GM23338 (cell line): ENCODE data around the gene TOB2. TPM values are rescaled to one million over a fixed set of nuclear protein-coding genes. Genes with fewer than 3 reads are reported as not detected.

Source experiments
- ATAC-seq: fragments of 200-7000 bp; cut with Tn5 transposase; 3 replicates; pipeline ENCODE4 v1.9.1; 2020
- DNase-seq: peaks from one replicate; pipeline ENCODE4 v3.0.0-alpha.2; 2015; ENCODE audit warnings: low spot score
- H2AFZ ChIP-seq: fragments of 200-600 bp; sonication (generic); 2 replicates; pipeline ENCODE4 v1.8.0; 2016; ENCODE audit warnings: antibody characterized with exemption, mild to moderate bottlenecking, moderate library complexity
- H3F3A ChIP-seq: fragments of 200-600 bp; sonication (generic); replicated peaks from 2 replicates; pipeline ENCODE4 v1.8.0; 2017; ENCODE audit warnings: antibody characterized with exemption, mixed run types, low read depth
- H3K27ac ChIP-seq: fragments of 200-600 bp; sonication (generic); 2 replicates; pipeline ENCODE4 v1.6.1; 2016; ENCODE audit warnings: low read depth
- H3K27me3 ChIP-seq: fragments of 200-600 bp; sonication (generic); 2 replicates; pipeline ENCODE4 v1.8.0; 2016; ENCODE audit warnings: mild to moderate bottlenecking, mixed run types, moderate library complexity; ENCODE audit not compliant: insufficient read depth
- H3K36me3 ChIP-seq: fragments of 200-600 bp; sonication (generic); 2 replicates; pipeline ENCODE4 v1.8.0; 2016; ENCODE audit warnings: mild to moderate bottlenecking; ENCODE audit not compliant: insufficient read depth
- H3K4me1 ChIP-seq: fragments of 200-600 bp; sonication (generic); 2 replicates; pipeline ENCODE4 v1.8.0; 2016; ENCODE audit warnings: mild to moderate bottlenecking, moderate library complexity; ENCODE audit not compliant: insufficient read depth
- H3K4me2 ChIP-seq: fragments of 200-600 bp; sonication (generic); 2 replicates; pipeline ENCODE4 v1.7.1; 2017; ENCODE audit warnings: mixed run types
- H3K4me3 ChIP-seq: fragments of 200-600 bp; sonication (generic); 2 replicates; pipeline ENCODE4 v1.6.1; 2016; ENCODE audit warnings: mixed run types
- H3K79me2 ChIP-seq: fragments of 200-600 bp; sonication (generic); replicated peaks from 2 replicates; pipeline ENCODE4 v1.8.0; 2017; ENCODE audit warnings: mild to moderate bottlenecking; ENCODE audit not compliant: insufficient read depth
- H3K9me2 ChIP-seq: fragments of 200-600 bp; sonication (generic); 2 replicates; pipeline ENCODE4 v1.8.0; 2017; ENCODE audit not compliant: insufficient read depth
- H4K20me1 ChIP-seq: fragments of 200-600 bp; sonication (generic); replicated peaks from 2 replicates; pipeline ENCODE4 v1.8.0; 2017; ENCODE audit warnings: mild to moderate bottlenecking; ENCODE audit not compliant: insufficient read depth
- H3K27ac Mint-ChIP-seq: 2 replicates; pipeline ENCODE4 v1.8.0; 2020; ENCODE audit warnings: inconsistent platforms, mild to moderate bottlenecking, moderate library complexity, mixed read lengths
- H3K27me3 Mint-ChIP-seq: 3 replicates; pipeline ENCODE4 v1.8.0; 2022; ENCODE audit warnings: low read depth, mild to moderate bottlenecking, moderate library complexity, mixed read lengths, inconsistent platforms; ENCODE audit not compliant: insufficient read depth, poor library complexity
- H3K36me3 Mint-ChIP-seq: 3 replicates; pipeline ENCODE4 v1.8.0; 2021; ENCODE audit warnings: low read depth, mild to moderate bottlenecking, inconsistent platforms, moderate library complexity, mixed read lengths
- H3K4me1 Mint-ChIP-seq: 3 replicates; pipeline ENCODE4 v1.8.0; 2020; ENCODE audit warnings: mild to moderate bottlenecking, inconsistent platforms, mixed read lengths
- H3K4me3 Mint-ChIP-seq: 3 replicates; pipeline ENCODE4 v1.8.0; 2021; ENCODE audit warnings: moderate library complexity, mild to moderate bottlenecking, inconsistent platforms, mixed read lengths
- H3K9me3 Mint-ChIP-seq: 3 replicates; pipeline ENCODE4 v1.8.0; 2020; ENCODE audit warnings: moderate library complexity, mild to moderate bottlenecking, inconsistent platforms, mixed read lengths
- CREB1 ChIP-seq: fragments of 250-450 bp; sonication (Bioruptor Pico); IDR thresholded peaks from 2 replicates; pipeline ENCODE4 v1.5.0; 2020; ENCODE audit warnings: low read depth, mild to moderate bottlenecking, moderate library complexity
- EZH2 ChIP-seq: fragments of 200-600 bp; sonication (generic); IDR thresholded peaks from one replicate; pipeline ENCODE4 v1.8.0; 2017; ENCODE audit warnings: antibody characterized with exemption, mild to moderate bottlenecking, low read depth; ENCODE audit not compliant: unreplicated experiment
- POLR2AphosphoS5 ChIP-seq: IDR thresholded peaks from 2 replicates; pipeline ENCODE4 v1.6.1; 2016; ENCODE audit warnings: antibody characterized with exemption, low read depth
- STAT1 ChIP-seq: IDR thresholded peaks from one replicate; pipeline ENCODE4 v1.6.1; 2016; ENCODE audit warnings: antibody characterized with exemption; ENCODE audit not compliant: unreplicated experiment
- ZNF114 ChIP-seq: fragments of 250-450 bp; sonication (Bioruptor Pico); IDR thresholded peaks from 2 replicates; pipeline ENCODE4 v1.5.0; 2020; ENCODE audit warnings: mild to moderate bottlenecking, moderate library complexity
- ZNF331 ChIP-seq: fragments of 250-450 bp; sonication (Bioruptor Pico); IDR thresholded peaks from 2 replicates; pipeline ENCODE4 v1.5.0; 2020; ENCODE audit warnings: low read depth, mild to moderate bottlenecking, moderate library complexity
- polyA plus RNA-seq: library from polyadenylated mRNA; unstranded; fragments of >200 nt; fragmentation: Nextera tagmentation; extraction: Ambion mirVana; gene quantifications from 2 replicates; pipeline ENCODE4 v1.2.1, GENCODE V29; 2016
- total RNA-seq: library from RNA; depleted of rRNA; stranded (reverse); fragments of >200 nt; shearing (Covaris generic); gene quantifications from 2 replicates; pipeline ENCODE4 v1.2.3, GENCODE V29; 2014
- TF ChIP-seq, protein P1 (sequence below): fragments of 250-450 bp; sonication (Bioruptor Pico); IDR thresholded peaks from 2 replicates; pipeline ENCODE4 v1.5.0; 2020; ENCODE audit warnings: mild to moderate bottlenecking, moderate library complexity
- TF ChIP-seq, protein P2 (sequence below), 2 experiments: fragments of 200-600 bp in 1 of 2; sonication (generic) in 1 of 2; conservative IDR thresholded peaks; 2 replicates each; pipeline versions ENCODE4 v1.5.1 to v1.6.1; 2016 to 2017; ENCODE audit warnings: antibody characterized with exemption in 2 of 2, low read depth in 2 of 2, mild to moderate bottlenecking in 2 of 2, moderate library complexity in 1 of 2
- TF ChIP-seq, protein P3 (sequence below): IDR thresholded peaks from 2 replicates; pipeline ENCODE4 v1.6.1; 2016; ENCODE audit warnings: antibody characterized with exemption
- TF ChIP-seq, protein P4 (sequence below): IDR thresholded peaks from one replicate; pipeline ENCODE4 v1.6.1; 2018; ENCODE audit warnings: antibody characterized with exemption; ENCODE audit not compliant: unreplicated experiment

The TOB2 gene
- total and polyA plus RNA-seq, 2 experiments from 2014 or later, result 27.3 to 47.2 TPM

DNA sequence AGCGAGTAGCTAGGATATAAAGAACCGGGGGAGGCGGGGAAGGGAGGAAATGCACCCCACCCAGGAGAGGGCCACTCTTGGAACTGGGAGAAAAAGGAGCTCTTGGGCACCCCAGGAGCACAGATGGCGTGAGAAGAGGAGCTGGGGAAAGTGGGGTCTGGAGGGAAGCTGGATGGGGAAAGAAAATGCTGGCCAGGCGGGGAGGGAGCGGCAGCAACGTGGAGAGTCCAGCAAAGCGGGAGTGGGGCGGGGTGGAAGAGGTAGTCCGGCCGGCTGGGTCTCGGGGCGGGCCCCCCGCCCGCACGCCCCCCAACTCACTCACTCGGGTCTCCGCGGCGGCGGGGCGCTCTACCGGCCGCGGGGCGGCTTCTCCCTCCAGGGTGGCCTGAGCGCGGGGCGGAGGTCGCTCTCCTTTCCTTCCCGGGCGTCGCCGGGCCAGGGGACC is 522 bp downstream of the TOB2 start (continued):
- TF ChIP-seq, protein P1, sequence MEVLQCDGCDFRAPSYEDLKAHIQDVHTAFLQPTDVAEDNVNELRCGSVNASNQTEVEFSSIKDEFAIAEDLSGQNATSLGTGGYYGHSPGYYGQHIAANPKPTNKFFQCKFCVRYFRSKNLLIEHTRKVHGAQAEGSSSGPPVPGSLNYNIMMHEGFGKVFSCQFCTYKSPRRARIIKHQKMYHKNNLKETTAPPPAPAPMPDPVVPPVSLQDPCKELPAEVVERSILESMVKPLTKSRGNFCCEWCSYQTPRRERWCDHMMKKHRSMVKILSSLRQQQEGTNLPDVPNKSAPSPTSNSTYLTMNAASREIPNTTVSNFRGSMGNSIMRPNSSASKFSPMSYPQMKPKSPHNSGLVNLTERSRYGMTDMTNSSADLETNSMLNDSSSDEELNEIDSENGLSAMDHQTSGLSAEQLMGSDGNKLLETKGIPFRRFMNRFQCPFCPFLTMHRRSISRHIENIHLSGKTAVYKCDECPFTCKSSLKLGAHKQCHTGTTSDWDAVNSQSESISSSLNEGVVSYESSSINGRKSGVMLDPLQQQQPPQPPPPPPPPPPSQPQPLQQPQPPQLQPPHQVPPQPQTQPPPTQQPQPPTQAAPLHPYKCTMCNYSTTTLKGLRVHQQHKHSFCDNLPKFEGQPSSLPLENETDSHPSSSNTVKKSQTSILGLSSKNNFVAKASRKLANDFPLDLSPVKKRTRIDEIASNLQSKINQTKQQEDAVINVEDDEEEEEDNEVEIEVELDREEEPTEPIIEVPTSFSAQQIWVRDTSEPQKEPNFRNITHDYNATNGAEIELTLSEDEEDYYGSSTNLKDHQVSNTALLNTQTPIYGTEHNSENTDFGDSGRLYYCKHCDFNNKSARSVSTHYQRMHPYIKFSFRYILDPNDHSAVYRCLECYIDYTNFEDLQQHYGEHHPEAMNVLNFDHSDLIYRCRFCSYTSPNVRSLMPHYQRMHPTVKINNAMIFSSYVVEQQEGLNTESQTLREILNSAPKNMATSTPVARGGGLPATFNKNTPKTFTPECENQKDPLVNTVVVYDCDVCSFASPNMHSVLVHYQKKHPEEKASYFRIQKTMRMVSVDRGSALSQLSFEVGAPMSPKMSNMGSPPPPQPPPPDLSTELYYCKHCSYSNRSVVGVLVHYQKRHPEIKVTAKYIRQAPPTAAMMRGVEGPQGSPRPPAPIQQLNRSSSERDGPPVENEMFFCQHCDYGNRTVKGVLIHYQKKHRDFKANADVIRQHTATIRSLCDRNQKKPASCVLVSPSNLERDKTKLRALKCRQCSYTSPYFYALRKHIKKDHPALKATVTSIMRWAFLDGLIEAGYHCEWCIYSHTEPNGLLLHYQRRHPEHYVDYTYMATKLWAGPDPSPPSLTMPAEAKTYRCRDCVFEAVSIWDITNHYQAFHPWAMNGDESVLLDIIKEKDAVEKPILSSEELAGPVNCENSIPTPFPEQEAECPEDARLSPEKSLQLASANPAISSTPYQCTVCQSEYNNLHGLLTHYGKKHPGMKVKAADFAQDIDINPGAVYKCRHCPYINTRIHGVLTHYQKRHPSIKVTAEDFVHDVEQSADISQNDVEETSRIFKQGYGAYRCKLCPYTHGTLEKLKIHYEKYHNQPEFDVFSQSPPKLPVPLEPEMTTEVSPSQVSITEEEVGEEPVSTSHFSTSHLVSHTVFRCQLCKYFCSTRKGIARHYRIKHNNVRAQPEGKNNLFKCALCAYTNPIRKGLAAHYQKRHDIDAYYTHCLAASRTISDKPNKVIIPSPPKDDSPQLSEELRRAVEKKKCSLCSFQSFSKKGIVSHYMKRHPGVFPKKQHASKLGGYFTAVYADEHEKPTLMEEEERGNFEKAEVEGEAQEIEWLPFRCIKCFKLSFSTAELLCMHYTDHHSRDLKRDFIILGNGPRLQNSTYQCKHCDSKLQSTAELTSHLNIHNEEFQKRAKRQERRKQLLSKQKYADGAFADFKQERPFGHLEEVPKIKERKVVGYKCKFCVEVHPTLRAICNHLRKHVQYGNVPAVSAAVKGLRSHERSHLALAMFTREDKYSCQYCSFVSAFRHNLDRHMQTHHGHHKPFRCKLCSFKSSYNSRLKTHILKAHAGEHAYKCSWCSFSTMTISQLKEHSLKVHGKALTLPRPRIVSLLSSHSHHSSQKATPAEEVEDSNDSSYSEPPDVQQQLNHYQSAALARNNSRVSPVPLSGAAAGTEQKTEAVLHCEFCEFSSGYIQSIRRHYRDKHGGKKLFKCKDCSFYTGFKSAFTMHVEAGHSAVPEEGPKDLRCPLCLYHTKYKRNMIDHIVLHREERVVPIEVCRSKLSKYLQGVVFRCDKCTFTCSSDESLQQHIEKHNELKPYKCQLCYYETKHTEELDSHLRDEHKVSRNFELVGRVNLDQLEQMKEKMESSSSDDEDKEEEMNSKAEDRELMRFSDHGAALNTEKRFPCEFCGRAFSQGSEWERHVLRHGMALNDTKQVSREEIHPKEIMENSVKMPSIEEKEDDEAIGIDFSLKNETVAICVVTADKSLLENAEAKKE, result no peak
- TF ChIP-seq EZH2, result no peak
- no peak for TF ChIP-seq ZNF331

DNA sequence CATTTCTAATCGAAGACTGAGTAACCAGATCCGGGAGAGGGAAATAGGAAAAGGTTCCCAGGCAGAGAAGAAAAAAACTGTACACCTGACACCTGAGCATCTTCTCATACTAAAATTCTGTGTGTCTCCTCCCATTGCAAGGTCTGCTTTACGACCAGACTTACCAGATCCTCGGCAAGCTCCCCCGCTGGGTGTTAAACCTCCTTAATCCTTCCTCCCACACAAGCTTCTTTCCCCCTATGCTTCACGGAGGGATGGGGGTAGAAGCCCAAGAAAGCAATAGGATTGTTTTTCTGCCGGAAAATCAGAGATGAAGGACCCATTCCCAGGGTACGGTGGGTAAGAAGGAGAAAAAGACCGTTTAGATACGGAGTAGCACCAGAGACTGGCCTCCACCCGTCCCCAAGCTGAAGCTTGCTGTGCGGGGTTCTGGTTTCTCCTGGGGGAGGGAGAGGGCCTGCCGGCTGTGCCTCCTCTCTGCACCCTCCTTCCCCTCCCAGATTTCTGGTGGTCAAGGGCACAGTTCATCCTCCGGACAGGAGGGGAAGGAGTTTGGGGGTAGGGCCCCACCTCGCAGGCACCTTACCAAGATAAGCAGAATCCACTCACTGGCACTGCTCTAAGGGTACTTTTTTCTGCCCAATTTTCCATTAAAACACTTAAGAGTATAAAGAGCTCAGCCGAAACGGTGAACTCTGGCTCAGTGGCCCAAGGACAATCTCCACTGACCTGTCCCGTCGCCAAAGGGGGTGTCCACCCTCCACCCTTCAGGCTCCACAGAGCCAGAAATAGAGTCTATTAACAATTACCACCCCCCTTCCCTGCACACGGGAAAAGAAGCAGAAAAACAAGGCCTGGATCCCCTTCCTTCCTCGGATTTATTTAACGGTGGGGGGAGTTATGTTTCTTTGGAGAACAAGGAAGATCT is 1.2 kb downstream of the TOB2 start:
- H3K27ac ChIP-seq, result peak overlapping the region; percentile 95
- H4K20me1 ChIP-seq, result peaks cover 30% of the 10 kb centered on the region
- ATAC-seq (no peak), DNase-seq (peak; percentile 71)
- peaks cover 21% of the 10 kb centered on the region for H3K4me1 Mint-ChIP-seq
- H3K4me3 ChIP-seq, result peak overlapping the region; percentile 99
- H3K27me3 ChIP-seq, result no peaks in the 10 kb centered on the region
- peaks cover 20% of the 10 kb centered on the region for H3F3A ChIP-seq
- H3K36me3 ChIP-seq, result peaks cover 17% of the 10 kb centered on the region; the same call in 1 of the 2 replicates
- H3K36me3 Mint-ChIP-seq, result peaks cover 40% of the 10 kb centered on the region
- no peak overlapping the region for H2AFZ ChIP-seq
- peak overlapping the region; percentile 99 for H3K4me3 Mint-ChIP-seq
- peaks cover 5% of the 10 kb centered on the region for H3K4me1 ChIP-seq
- H3K9me3 Mint-ChIP-seq, result peaks cover 3% of the 10 kb centered on the region; the same call in 1 of the 3 replicates
- H3K4me2 ChIP-seq, result peak overlapping the region; percentile 100
- H3K79me2 ChIP-seq, result peaks cover 57% of the 10 kb centered on the region
- peak overlapping the region; percentile 98 for H3K27ac Mint-ChIP-seq
- TF ChIP-seq STAT1 (no peak), ZNF114 (CRISPR knock-in tag) (no peak), CREB1 (CRISPR knock-in tag) (no peak), POLR2AphosphoS5 (no peak; the same call in 1 of the 2 replicates)
- TF ChIP-seq, protein P2, sequence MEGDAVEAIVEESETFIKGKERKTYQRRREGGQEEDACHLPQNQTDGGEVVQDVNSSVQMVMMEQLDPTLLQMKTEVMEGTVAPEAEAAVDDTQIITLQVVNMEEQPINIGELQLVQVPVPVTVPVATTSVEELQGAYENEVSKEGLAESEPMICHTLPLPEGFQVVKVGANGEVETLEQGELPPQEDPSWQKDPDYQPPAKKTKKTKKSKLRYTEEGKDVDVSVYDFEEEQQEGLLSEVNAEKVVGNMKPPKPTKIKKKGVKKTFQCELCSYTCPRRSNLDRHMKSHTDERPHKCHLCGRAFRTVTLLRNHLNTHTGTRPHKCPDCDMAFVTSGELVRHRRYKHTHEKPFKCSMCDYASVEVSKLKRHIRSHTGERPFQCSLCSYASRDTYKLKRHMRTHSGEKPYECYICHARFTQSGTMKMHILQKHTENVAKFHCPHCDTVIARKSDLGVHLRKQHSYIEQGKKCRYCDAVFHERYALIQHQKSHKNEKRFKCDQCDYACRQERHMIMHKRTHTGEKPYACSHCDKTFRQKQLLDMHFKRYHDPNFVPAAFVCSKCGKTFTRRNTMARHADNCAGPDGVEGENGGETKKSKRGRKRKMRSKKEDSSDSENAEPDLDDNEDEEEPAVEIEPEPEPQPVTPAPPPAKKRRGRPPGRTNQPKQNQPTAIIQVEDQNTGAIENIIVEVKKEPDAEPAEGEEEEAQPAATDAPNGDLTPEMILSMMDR (conservative IDR thresholded peaks at IDR 0.05; ENCODE audit: low read depth in 2 of 2), result no peak
- TF ChIP-seq, protein P3, sequence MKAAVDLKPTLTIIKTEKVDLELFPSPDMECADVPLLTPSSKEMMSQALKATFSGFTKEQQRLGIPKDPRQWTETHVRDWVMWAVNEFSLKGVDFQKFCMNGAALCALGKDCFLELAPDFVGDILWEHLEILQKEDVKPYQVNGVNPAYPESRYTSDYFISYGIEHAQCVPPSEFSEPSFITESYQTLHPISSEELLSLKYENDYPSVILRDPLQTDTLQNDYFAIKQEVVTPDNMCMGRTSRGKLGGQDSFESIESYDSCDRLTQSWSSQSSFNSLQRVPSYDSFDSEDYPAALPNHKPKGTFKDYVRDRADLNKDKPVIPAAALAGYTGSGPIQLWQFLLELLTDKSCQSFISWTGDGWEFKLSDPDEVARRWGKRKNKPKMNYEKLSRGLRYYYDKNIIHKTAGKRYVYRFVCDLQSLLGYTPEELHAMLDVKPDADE, result no peak
- TF ChIP-seq, protein P4, sequence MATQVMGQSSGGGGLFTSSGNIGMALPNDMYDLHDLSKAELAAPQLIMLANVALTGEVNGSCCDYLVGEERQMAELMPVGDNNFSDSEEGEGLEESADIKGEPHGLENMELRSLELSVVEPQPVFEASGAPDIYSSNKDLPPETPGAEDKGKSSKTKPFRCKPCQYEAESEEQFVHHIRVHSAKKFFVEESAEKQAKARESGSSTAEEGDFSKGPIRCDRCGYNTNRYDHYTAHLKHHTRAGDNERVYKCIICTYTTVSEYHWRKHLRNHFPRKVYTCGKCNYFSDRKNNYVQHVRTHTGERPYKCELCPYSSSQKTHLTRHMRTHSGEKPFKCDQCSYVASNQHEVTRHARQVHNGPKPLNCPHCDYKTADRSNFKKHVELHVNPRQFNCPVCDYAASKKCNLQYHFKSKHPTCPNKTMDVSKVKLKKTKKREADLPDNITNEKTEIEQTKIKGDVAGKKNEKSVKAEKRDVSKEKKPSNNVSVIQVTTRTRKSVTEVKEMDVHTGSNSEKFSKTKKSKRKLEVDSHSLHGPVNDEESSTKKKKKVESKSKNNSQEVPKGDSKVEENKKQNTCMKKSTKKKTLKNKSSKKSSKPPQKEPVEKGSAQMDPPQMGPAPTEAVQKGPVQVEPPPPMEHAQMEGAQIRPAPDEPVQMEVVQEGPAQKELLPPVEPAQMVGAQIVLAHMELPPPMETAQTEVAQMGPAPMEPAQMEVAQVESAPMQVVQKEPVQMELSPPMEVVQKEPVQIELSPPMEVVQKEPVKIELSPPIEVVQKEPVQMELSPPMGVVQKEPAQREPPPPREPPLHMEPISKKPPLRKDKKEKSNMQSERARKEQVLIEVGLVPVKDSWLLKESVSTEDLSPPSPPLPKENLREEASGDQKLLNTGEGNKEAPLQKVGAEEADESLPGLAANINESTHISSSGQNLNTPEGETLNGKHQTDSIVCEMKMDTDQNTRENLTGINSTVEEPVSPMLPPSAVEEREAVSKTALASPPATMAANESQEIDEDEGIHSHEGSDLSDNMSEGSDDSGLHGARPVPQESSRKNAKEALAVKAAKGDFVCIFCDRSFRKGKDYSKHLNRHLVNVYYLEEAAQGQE, result no peak
- peaks cover 35% of the 10 kb centered on the region for H3K27me3 Mint-ChIP-seq
- H3K9me2 ChIP-seq, result no peaks in the 10 kb centered on the region
